ENCODE data around the gene SCAF8.
"Not testable (repeated sequence)": the region's sequence is repeated elsewhere in the genome, so short reads cannot be mapped to it uniquely, and the experiment has no call there.

Gene SCAF8

DNA sequence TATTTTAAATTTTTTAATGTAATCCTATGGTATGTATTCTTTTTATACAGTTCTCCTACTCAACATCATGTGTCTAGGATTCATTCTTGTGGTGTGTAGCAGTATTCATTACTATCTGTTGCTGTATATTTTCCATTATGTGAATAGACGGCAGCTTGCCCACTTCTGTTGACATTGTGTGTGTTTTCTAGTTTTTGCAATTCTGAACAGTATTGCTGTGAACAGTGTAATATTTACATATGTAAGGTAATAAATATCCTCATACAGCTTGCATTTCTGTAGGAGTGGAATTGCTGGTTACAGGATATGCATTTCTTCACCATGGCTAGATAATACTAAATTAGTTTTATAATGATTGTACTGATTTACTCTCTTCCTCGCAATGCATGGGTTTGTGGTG is 51.9 kb downstream of the SCAF8 start:
- no peak for DNase-seq (ENCODE audit: low read depth)

GRCh38 chr6:154786144-154786868 is 53.1 kb downstream of the SCAF8 start:
- no peak for DNase-seq (ENCODE audit: low read depth)

DNA sequence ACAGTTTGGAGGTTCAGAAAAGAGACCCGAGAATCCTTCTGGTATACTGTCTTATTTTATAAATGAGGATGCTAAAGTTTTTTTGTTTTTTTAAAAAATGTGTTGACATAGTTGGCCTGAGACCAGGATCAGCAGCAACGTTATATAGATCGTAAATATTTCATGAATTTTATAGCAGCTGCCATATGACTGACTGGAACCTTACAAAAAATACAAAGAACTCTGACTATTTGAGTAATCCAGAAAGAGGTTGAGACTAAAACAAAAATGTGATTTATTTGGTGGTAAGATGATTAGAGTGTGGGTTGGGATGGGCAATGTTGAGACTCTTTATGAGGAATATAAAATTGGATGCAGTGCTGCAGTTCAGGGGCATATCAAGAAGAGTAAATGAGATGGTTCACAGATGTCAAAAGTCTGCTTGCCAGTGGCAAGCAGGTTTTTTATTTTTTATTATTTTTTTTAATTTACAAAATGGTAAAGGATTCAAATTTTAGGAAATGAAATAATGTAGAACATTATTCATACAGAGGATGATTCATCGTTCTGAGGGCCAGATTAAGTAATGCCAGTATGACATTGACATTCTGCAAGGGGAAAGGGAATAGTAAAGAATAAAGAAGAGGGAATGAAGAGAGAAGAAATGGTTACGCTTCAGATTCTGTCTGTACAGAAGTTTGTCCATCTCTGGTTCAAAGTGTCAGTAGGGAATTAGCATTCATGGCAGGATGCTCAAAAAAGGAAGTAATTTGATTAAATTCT is 58.5 kb downstream of the SCAF8 start:
- no peak for DNase-seq (ENCODE audit: low read depth)

DNA sequence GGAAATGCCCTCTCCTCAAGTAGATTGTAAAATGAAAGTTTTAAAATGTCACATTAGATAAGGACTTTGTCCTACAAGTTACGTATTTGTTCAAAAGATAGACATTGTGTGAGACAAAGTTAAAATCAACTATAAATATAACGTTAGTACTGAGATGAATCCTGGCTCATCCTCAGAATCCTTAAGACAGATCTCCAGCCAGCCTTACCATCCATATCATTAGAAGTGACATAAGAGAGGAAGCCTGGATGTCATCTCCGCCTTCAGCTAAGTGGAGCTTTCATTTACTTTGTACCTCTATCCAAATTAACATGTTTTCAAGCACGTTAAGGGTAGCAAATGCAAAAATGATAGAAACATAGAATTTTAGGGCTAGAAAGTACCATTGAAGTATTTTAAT is 59.1 kb downstream of the SCAF8 start:
- no peak for DNase-seq (ENCODE audit: low read depth)

- no peak for DNase-seq (ENCODE audit: low read depth)
These were observed 59.5 kb downstream of the SCAF8 start for GRCh38 chr6:154792761-154793160.

DNA sequence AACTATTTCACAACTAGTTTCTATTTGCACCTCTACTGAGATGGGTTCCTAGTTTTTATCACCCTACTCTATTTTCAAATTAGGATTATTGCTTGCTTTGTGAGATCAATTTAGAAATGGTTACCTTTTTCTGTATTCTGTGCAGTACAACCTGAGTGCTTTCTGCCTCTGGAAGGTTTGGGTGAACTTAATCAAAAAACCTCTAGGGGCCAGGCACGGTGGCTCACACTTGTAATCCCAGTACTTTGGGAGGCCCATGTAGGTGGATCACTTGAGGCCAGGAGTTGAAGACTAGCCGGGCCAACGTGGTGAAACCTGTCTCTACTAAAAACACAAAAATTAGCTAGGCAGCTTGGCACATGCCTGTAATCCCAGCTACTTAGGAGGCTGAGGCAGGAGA is 63.3 kb downstream of the SCAF8 start:
- DNase-seq (ENCODE audit: low read depth), result no peak

- DNase-seq (ENCODE audit: low read depth), result no peak
These were observed 64.6 kb downstream of the SCAF8 start for GRCh38 chr6:154797857-154798256.

- no peak for DNase-seq (ENCODE audit: low read depth)
These were observed 67.1 kb downstream of the SCAF8 start for GRCh38 chr6:154800338-154800737.

DNA sequence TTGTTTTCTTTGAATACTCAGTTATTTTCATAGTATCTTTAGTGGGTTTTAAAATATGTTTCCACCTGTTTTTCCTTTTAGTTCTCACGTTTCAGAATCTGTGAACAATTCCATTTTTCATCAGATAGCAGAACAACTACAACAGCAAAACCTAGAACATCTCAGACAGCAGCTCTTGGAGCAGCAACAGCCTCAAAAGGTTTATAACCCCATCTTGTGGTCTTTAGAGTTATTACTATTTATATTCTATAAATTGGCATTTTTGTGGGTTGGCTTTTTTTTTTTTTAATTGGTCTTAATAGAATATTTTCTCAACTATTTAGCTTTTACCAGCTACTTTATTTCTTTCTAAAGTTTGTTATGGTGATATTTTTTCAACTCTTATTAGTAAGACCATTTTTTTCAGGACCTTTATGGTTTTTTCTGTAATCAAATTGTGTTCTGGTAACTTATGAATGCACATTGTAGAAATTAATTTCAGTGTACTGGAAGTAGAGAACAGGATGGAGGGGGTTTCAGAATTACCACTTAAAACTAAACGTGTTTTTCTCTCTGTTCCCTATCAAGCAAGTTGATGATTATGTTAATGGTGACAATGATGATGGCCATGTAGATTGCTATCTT is 72.2 kb downstream of the SCAF8 start:
- DNase-seq (ENCODE audit: low read depth), result no peak

- no peak for DNase-seq (ENCODE audit: low read depth)
These were observed 73.6 kb downstream of the SCAF8 start for GRCh38 chr6:154806804-154807203.

DNA sequence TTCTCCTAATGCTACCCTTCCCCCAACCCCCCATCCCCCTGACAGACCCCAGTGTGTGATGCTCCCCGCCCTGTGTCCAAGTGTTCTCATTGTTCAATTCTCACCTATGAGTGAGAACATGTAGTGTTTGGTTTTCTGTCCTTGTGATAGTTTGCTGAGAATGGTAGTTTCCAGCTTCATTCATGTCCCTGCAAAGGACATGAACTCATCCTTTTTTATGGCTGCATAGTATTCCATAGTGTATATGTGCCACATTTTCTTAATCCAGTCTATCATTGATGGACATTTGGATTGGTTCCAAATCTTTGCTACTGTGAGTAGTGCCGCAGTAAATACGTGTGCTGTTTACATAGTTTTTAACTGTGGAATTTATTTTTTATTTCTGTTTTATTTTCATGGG is 78.4 kb downstream of the SCAF8 start:
- DNase-seq (ENCODE audit: low read depth), result not testable (repeated sequence)

- no peak for DNase-seq (ENCODE audit: low read depth)
These were observed 80.8 kb downstream of the SCAF8 start for GRCh38 chr6:154814063-154814462.

DNA sequence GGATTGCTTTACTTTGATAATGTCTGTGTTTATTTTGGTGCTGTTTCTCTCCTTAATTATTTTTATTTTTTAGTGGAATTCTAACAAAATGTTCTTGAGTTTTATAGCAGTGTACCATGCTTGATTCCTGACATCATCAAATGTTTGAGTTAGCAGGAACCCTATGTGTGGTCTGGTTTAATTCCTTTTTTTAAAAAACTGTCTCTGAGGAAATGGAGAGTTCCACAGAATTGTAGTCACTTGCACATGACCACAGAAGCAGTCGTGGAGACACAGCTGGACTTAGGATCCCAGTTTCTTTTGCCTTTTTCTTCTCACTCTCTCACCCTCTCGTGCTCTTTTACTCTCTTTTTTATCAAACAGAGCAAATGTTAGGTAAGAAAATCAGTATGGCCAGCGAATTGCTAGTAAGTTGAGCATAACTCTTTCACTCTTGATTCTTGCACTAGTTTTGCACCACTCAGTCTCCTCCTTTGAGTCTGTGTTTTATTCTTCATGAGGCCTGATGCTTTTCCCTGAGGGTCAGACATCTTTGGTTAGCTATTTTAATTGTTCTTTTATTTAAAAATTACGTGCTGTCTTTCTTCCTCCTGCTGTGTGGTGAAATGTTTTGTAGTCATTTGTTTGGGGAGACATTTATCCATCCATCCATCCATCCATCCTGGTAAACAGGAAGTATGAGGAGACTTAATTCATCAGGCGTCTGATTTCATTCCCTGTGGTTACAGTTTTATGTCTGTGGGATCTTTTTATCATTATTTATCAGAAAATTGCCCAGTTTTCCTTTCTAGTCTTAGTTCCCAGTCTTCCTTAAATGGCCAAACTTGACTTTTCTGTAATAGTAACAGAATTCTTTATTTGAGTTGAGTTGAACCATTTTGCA is 83.0 kb downstream of the SCAF8 start:
- DNase-seq (ENCODE audit: low read depth), result no peak

DNA sequence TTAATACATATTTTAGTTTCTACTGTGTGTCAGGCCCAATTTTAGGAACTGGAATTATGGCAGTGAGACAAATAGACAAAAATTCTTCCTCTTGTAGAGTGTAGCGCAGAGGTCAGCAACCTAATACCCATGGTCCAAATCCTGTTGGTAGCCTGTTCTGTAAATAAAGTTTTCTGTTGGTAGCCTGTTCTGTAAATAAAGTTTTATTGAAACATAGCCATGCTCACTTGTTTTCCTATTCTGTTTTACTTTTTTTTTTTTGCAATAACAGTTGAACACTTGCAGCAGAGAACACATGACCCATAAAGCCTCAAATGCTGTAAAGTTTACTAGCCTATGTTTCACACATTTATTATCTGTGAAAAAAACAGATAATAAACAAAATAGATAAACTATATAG is 87.9 kb downstream of the SCAF8 start:
- no peak for DNase-seq (ENCODE audit: low read depth)

DNA sequence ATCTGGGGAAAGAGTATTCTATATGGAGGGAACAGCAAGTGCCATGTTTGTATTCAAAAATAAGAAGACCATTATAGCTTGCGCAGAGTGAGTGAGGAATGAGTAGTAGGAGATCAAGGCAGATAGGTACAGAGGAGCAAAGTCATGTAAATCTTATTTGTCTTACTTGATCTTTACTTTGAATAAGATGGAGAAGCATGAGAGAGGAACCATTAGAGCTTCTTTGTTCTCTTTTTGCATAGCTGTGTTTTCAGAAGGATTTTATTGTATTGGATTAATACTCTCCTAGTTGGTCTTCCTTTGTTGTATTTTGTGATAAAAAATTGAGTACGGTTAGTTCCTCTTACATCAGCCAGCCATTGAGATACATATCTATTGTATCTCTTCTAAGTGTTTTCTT is 88.4 kb downstream of the SCAF8 start:
- DNase-seq (ENCODE audit: low read depth), result no peak

GRCh38 chr6:154822947-154823558 is 89.8 kb downstream of the SCAF8 start:
- no peak for DNase-seq (ENCODE audit: low read depth)

- DNase-seq (ENCODE audit: low read depth), result no peak
These were observed 90.9 kb downstream of the SCAF8 start for GRCh38 chr6:154824076-154824475.

- DNase-seq (ENCODE audit: low read depth), result no peak
These were observed 96.8 kb downstream of the SCAF8 start for GRCh38 chr6:154829970-154830369.

- no peak for DNase-seq (ENCODE audit: low read depth)
These were observed 97.6 kb downstream of the SCAF8 start for GRCh38 chr6:154830771-154831170.

DNA sequence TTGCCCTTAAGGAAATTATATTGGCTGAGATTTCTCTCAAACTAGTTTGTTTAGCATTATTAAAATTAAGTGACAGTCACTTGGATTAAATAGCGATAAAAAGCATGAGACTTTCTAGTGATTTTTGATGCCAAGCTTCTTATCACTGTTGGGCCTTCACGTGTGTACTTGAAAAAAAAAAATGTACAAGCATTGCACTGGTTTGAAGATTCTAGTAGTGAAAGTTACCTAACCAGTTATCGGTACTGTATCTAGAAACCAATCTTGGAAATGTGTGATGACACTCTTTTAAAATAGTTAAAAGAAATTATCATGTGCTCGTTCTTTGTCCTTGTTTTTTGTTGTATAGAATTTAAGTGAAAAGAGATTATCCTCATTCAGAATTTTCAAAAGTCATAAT is 102.1 kb downstream of the SCAF8 start:
- DNase-seq (ENCODE audit: low read depth), result no peak

- DNase-seq (ENCODE audit: low read depth), result no peak
These were observed 106.3 kb downstream of the SCAF8 start for GRCh38 chr6:154839546-154839945.

DNA sequence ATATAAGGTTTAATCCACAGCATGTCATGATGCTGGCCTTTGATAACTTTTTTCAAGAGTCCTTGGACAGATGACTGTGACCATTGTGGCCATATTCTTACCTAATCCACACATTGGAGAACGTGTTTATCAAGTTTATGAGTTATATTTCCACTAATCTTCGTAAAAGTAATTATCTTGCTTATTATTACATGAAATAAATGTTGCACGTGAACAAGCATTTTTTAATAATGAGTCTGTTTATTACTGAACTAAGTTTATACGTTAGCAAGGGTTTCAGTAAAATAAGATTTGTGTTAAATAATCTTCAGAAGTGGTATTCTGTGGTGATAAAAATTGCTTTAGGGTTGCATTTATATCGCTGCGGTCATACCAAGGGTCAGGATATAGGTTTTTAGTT is 107.1 kb downstream of the SCAF8 start:
- no peak for DNase-seq (ENCODE audit: low read depth)
